GM19328 (cell line): Measurements from ENCODE around the gene ACP7.
"Not testable (repeated sequence)": the region's sequence is repeated elsewhere in the genome, so short reads cannot be mapped to it uniquely, and the experiment has no call there.

Experiments used
- ATAC-seq: cut with Tn5 transposase; IDR thresholded peaks from one replicate; pipeline ENCODE4 v1.9.1; 2021; ENCODE audit warnings: mild to moderate bottlenecking, moderate library complexity; ENCODE audit not compliant: unreplicated experiment

ACP7 gene

DNA sequence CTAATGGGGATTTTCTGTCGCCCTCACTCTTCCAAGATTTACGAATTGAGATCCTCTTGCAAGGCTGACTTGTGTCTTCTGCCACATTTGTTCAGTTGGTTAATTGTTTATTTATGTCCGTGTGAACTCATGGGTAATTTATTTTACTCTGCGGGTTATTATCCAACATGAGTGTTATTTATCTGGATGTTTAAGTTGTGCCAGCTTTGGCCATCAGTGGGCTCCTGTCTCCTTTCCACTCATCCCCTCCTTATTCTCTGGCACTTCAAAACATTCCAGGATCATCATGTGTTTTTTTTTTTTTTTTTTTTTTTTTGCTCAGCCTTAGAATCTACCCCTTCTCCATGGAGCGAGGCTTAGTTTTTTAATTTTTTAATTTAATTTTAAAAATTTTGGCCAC is 19.0 kb downstream of the ACP7 start:
- no peak for ATAC-seq

DNA sequence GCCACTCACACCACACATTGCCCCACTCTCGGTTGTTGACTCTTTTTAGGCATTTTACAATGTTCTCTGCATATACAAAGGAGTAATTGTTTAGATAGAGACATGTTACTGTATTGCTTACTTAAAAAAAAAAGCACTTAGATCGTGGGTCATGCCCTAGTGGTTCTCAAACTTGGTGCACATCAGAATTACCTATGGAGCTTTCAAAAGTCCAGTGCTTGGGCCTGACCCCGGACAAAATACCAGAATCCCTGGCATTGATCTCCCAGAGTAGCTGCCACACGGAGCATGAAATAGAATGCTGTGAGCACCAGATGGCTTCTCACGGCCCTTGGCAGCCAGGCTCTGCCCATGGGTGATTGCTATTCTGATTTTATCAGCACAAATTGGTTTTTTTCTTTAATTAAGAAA is 20.0 kb downstream of the ACP7 start:
- ATAC-seq, result no peak

DNA sequence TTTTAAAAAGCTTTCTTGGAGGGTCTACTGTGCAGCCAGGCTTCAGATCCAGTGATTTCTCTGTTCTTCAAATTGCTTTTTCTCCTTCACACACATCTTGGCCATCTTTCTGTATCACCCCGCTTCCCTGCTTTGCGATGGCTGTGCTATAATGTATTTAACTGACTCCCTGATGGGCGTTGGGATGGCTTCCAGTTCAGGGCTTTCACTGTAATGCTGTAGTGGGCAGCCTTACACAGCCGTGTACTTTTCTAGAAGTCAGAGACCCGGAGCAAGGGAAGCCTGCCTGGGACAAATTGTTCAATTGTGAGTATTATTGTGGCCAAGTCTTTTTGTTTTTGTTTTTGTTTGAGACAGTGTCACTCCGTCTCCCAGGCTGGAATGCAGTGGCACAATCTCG is 22.0 kb downstream of the ACP7 start:
- no peak for ATAC-seq

DNA sequence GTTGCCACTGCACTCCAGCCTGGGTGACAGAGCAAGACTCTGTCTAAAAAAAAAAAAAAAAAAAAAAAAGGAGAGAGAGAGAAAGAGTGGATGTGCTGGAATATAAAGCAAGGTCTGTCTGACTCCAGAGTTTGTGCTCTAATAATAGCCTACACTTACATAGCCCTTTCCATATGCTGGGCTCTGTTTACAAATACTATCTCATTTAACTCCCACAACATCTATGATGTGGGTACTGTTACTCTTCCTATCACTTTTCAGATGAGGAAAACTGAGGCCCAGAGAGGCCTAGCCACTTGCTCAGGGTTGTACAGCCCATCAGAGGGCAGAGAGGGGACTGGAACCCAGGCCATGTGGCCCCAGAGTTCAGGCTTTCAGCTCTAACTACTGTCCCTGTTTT is 25.5 kb downstream of the ACP7 start:
- no peak for ATAC-seq

DNA sequence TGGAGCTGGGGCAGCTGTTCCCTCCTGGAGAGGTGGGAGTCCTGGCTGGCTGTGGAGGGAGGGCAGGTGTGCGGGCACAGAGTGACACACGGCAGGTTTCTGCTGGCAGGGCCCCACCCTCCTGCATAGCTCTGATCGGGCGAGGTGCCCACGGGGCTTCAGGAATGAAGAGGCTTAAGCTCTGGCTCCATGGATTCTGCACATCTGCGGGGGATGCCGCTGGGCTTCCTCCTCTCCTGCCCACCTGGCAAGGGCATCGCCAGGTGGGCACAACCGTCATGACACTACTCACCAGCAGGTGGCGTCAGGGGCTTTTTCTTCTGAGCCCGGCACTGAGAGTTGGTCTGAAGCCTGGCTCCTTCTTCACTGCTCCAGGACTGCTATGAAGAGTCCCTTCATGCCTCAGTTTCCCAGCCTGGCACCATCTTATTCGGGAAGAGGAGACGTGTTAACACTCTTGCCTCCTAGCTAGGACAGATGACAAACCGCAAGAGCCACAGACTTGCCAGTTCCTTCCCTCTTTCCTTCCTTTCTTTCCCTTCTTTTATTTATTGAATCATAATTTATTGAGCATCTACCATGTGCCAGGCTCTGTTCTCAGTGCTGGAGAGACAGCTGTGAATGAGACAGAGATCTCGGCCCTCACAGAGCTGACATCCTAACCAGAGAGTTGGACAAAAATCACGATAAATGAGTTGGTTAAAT is 26.2 kb downstream of the ACP7 start:
- ATAC-seq, result no peak

DNA sequence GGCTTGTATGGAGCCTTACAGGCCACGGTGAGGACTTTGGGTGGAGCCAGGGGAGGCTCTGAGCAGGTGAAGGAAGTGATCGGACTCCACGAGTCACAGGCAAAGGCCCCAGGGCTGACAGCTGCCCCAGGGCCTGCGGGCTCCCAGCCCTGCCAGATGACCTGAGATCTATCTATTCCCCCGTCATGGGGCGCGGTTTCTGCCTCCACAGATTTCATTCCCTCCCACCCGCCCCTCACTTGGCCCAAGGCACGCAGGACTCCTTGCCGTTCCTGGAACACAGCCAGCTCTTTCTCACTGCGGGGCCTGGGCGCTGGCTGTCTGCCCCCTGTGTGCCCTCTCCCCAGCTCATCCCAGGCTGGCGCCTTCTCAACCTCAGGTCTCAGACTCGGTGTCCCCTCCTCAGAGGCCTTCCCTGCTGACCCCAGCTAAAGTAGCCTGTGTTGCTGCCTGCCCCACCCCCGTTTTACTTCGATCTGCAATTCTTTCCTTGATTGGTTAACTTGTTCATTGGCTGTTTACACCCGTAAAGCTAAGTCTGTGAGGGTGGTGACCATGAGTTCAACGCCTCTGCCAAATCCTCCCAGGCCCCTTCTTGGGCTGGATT is 27.5 kb downstream of the ACP7 start:
- ATAC-seq, result no peak

DNA sequence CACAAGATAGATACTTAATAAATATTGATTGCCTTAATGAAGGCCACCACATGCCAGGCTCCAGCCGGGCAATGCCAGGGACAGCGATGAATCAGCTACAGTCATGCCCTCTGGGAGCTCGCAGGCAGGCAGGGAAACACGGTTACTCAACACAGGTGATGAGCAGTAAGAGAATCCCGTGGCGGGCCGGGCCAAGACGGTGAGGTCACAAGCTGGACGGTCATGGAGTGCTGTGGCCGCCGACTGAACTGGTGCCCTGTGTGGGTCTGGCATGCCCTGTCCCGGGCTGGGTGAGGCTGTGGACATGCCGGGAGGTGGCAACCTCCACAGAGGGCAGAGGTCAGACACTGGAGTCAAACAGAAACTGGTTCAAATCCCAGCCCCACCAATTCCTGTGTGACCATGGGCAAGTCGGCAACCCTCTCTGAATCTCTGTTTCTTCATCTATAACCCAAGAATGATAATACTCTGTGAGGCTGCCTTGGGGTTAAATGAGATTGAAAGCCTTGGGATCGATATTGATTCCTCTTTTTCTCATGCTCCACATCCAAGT is 28.2 kb downstream of the ACP7 start:
- ATAC-seq, result no peak

DNA sequence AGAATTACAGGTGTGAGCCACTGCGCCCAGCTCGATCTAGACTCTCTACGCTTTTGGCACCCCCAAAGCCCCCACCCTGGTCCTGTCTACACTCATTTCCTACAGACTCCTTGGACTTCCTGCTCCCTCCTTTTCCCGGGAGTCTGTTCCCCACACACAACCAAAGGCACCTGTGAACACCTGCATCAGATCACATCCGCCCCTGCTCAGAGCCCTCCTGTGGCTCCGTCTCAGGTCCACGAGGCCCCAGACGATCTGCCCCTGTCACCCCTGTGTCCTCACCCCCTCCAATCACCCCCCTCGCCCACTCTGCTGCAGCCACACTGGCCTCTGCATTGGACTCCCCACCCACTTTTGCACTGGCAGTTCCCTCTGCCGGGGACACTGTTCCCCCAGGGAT is 29.0 kb downstream of the ACP7 start:
- ATAC-seq, result no peak

DNA sequence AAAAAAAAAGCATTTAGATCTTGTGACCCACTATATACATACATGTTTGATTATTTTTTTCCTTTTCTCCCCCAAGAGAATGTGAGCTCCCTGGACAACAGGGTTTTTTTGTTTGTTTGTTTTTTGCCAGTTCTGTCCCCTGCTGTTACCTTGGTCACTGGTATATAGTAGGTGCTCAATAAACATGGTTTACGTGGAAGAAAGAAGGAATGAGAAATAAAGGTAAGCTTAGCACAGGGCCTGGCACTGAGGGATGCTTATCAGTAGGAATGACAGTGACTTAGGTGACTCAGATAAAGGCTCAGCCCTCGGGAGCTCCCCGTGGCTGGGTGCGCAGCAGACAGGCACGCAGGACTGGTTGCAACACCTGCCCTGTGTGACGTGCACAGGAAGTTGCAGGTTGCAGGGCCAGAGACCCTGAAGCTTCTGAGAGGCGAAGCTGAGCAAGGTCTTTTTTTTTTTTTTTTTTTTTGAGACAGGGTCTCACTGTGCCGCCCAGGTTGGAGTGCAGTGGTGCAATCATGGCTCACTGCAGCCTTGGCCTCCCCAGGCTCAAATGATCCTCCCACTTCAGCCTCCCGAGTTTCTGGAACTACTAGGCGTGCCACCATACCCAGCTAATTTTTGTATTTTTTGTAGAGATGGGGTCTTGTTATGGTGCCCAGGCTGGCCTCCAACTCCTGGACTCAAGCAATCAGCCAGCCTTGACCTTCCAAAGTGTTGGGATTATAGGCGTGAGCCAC is 31.1 kb downstream of the ACP7 start:
- no peak for ATAC-seq

DNA sequence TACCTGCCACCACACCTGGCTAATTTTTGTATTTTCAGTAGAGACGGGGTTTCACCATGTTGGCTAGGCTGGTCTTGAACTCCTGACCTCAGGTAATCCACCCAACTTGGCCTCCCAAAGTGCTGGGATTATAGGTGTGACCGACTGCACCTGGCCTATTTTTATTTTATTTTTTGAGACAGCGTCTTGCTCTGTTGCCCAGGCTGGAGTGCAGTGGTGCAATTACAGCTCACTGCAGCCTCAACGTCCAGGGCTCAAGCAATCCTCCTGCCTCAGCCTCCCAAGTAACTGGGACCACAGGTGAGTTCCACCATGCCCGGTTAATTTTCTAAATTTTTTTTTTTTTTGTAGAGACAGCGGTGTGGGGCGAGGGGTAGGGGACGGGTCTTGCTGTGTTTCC is 32.9 kb downstream of the ACP7 start:
- ATAC-seq, result not testable (repeated sequence)

DNA sequence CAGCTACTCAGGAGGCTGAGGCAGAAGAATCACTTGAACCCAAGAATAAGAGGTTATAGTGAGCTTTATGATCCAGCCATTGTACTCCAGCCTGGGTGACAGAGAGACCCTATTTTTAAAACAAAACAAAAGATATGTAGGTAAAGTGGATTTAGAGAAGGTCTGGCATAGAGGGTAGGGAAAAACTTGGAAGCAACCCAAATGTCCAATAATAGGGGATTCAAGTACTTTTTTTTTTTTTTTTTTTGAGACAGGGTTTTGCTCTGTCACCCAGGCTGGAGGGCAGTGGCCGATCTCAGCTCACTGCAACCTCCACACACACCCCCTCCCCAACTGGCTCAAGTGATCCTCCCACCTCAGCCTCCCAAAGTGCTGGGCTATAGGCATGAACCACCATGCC is 35.7 kb downstream of the ACP7 start:
- ATAC-seq, result no peak

DNA sequence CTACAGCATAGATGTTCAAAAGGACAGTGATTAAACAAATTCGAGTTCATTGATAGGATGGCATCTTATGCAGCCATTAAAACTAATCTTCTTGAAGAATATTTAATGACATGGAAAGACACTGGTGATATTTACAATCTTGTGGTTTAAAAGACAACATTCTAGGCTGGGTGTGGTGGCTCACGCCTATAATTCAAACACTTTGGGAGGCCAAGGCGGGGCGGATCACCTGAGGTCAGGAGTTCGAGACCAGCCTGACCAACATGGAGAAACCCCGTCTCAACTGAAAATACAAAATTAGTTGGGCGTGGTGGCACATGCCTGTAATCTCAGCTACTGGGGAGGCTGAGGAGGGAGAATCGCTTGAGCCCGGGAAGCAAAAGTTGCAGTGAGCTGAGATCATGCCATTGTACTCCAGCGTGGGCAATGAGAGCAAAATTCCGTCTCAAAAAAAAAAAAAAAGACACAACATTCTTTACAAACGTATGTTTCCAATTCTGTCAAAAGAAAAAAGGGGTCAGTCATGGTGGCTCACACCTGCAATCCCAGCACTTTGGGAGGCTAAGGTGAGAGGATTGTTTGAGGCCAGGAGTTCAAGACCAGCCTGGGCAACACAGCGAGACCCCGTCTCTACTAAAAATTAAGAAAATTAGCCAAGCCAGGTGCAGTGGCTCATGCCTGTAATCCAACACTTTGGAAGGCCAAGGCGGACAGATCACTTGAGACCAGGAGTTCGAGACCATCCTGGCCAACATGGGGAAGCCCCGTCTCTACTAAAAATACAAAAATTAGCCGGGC is 39.0 kb downstream of the ACP7 start:
- no peak for ATAC-seq

DNA sequence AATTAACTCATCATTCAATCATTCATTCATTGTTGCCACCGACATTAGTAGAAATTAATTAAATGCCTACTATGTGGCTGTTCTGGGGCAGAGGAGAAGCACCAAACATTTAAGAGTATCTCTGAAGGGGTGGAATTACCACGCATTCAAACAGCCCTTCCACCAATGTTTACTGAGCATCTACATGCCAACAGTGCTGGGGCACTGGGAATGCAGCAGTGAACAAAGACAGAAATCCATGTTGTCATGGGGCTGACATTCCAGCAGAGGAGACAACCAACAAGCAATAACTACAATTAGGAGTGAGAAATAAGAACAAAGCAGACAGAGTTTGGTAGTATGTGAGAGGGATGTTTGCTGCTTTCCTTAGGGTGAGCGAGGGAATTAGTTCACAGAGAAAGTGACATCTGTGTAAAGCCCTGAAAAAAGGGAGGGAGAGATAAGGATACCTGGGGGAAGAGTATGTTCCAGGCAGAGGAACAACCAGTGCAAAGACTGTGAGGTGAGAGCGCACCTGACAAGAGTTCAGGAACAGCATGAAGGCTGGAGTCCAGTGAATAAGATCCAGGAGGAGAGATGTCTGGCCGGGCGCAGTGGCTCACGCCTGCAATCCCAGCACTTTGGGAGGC is 40.1 kb downstream of the ACP7 start:
- no peak for ATAC-seq

DNA sequence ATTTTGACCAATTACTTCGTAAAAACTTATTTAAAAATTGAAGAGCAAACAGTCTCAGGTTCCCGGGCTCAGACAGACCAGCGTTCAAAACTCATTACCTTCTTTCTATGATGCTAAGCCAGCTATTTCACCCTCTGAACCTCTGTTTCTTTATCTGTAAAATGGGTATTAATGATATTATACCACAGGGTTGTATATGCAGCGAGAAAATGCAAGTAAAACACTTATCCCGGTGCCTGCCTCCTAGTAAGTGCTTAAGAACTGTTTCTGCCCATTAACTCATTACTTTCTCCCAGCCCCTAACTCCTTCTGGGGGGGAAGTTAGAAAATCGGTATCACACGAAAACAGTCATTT is 41.0 kb downstream of the ACP7 start:
- no peak for ATAC-seq

DNA sequence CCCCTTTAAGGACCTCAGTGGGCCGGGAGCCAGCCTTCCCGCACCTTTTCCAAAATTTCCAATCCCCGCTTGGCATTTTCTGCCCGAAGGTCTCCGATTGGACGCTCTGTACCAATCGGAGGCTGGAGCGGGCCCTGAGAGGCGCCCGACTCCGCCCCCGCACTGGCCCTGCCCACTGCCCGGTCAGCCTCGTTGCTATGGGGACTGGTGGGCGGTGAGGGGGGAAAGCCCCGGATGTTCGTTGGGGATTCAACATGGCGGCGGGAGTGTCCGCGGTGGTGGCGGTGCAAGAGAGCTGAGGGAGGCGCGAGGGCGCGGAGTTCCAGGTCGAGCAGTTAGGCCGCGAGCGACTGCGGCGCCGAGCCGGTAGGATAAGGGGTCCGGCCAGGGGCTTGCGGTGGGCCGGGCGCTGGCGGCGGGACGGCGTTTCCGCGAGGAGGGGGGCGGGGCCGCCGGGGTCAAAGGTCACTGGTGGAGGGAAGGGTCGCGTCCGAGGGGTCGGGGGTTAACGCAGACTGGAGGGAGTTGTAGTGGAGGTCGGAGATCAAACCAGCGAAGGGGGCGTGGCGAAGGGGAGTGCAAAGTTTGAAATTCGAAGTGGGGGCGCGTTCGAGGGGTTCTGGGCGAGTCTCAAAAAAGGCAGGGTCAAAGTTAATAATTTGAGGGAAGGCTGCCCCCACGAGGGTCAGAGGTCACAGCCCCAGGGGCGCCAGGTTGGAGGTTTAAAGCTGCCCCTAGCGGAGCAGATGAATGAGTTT is 41.6 kb downstream of the ACP7 start, which contains the start of gene PAK4:
Gene PAK4 (plus strand): TSS at position 233 of the 758 bp plus-strand sequence. CDS start 43,768 bp downstream, outside the sequence.
- ATAC-seq, result peak; percentile 94

DNA sequence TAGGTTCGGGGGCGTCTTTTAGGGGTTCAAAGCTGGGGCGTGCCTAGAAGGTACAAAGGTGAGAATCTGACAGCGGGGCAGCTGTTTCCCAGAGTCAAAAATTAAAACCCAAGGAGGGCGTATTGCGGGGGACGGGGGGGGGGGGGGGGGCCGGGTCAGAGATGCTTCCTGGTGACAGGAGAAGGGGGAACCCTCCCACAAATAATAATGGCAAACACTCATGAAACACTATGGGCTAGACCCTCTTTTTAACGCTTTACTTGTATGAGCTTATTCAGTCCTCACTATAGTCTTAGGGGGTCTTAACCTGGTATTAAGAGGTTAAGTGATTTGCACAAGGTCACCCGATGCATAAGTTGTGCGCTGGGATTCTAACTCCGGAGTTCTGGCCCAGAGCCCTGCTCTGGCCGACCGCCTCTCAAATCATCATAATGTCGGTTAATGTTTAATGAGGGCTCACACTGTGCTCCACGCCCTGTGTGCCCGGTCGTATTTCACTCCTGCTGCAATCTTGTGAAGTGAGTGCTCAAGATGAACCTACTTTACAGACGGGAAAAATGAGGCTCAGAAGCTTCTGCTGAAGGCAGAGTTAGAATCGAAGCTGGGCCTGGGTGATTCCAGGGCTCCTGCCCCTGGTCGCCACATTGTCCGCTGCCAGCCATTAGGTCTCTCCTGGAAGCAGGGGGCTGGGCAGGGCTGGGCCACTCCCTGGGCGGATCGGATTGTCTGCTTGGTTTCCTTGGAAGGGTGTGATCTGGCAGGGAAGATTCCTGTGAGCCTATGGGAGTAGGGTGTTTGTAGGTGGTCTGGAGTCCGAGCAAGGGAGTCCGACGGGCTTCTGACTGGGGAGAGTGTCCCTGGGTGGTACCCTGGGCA is 42.4 kb downstream of the ACP7 start:
- no peak for ATAC-seq

DNA sequence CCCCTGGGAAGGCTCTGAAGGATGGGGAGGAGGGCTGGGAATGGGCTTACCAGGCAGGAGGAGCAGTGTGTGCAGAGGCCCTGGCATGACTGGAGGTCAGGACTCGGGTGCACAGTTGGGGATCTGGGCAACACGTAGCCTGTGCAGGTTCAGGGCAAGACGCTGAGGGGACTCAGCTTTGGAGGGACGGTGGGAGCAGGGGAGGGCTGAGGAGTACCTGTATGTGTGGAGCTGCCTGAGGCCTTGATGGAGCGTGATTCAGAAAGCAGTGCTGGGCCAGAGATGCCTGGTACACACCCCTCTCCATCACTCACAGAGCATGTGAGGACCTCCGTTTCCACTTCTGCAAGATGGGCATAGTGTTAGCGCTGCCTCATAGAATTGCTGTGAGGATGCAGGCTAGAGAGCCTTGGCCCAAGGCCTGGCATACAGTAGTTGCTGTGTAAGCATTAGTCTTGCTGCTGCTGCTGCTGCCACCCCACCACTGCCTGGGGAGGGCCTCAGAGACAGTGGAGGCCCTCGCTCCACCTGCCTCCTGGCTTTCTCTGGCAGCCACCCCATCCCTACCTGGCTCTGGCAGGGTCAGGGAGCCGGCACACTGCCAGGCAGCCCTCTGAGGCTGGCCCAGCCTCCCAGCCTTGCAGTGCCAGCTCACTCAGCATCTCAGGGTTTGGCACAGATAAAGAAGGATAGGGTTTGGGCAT is 43.8 kb downstream of the ACP7 start:
- ATAC-seq, result no peak

DNA sequence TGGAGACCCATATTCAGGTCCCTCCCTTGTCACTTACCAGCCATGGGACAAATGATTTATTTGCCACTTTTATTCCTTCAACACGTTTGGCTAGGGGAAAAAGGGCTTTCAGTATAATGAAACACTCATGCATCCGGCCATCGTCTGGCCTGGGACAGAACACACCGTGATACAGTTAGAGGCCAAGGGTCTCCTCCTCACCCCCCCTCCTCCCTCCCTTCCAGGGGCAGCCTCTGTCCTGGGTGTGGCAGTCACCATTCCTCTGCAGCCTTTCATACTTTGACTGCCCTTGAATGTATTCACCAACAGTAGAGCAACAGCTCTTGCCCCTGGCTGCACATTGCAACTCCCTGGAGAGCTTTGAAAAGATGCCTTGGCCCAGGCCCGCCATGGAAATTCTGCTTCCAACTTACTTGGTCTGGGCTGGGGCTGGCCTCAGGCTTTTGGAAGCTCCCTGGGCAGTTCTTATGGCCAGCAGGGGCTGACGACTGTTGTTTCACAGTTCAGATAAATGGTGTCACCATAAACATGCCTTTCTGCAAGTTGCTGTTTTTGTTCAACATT is 44.4 kb downstream of the ACP7 start:
- no peak for ATAC-seq
